NCI-H128 (cell line): ENCODE measurements around the gene DYNC2LI1.
"Not testable (repeated sequence)": the region's sequence is repeated elsewhere in the genome, so short reads cannot be mapped to it uniquely, and the experiment has no call there.

Experiments used
- DNase-seq: peaks from one replicate; lab custom pipeline; 2025; ENCODE audit not compliant: unreplicated experiment; lab: John Stamatoyannopoulos, UW

The DYNC2LI1 gene

GRCh38 chr2:43773876-43774613, at the start of gene DYNC2LI1:
DYNC2LI1 (plus strand) TSS chr2:43774039; CDS start chr2:43774139, 100 bp downstream.
- DNase-seq = peak; percentile 56

- DNase-seq = no peak
These were observed 48.9 kb upstream of the DYNC2LI1 start for GRCh38 chr2:43724728-43725526.

- no peak for DNase-seq
These were observed 48.1 kb upstream of the DYNC2LI1 start for GRCh38 chr2:43725711-43726246.

GRCh38 chr2:43726961-43727633, 46.7 kb upstream of the DYNC2LI1 start:
- DNase-seq = not testable (repeated sequence)

GRCh38 chr2:43727634-43728014, 46.2 kb upstream of the DYNC2LI1 start:
- no peak for DNase-seq

GRCh38 chr2:43729491-43730174, 44.2 kb upstream of the DYNC2LI1 start:
- DNase-seq = no peak

GRCh38 chr2:43731211-43731610, 42.6 kb upstream of the DYNC2LI1 start:
- no peak for DNase-seq

- DNase-seq = no peak
These were observed 37.2 kb upstream of the DYNC2LI1 start for GRCh38 chr2:43736637-43737036.

GRCh38 chr2:43737097-43737854, 36.6 kb upstream of the DYNC2LI1 start:
- no peak for DNase-seq

GRCh38 chr2:43737855-43738254, 36.0 kb upstream of the DYNC2LI1 start:
- DNase-seq = no peak

GRCh38 chr2:43738257-43738656, 35.6 kb upstream of the DYNC2LI1 start:
- DNase-seq = no peak

- DNase-seq = no peak
These were observed 30.1 kb upstream of the DYNC2LI1 start for GRCh38 chr2:43743706-43744105.

- DNase-seq = no peak
These were observed 28.4 kb upstream of the DYNC2LI1 start for GRCh38 chr2:43745457-43745856.

GRCh38 chr2:43748333-43748732, 25.5 kb upstream of the DYNC2LI1 start:
- no peak for DNase-seq

- DNase-seq = no peak
These were observed 24.3 kb upstream of the DYNC2LI1 start for GRCh38 chr2:43749583-43749982.

- no peak for DNase-seq
These were observed 22.3 kb upstream of the DYNC2LI1 start for GRCh38 chr2:43751476-43751990.

- DNase-seq = no peak
These were observed 21.5 kb upstream of the DYNC2LI1 start for GRCh38 chr2:43752302-43752701.

- no peak for DNase-seq
These were observed 19.7 kb upstream of the DYNC2LI1 start for GRCh38 chr2:43754180-43754579.

GRCh38 chr2:43758739-43759138, 15.1 kb upstream of the DYNC2LI1 start:
- no peak for DNase-seq

GRCh38 chr2:43759195-43759594, 14.6 kb upstream of the DYNC2LI1 start:
- DNase-seq = no peak
